ENCODE measurements around the gene ASPHD1. TPM values are rescaled to one million over a fixed set of nuclear protein-coding genes. Genes with fewer than 3 reads are reported as not detected.
A peak's percentile ranks its signal among the peaks of the same experiment; 100 is the strongest.

The ASPHD1 gene, protein sequence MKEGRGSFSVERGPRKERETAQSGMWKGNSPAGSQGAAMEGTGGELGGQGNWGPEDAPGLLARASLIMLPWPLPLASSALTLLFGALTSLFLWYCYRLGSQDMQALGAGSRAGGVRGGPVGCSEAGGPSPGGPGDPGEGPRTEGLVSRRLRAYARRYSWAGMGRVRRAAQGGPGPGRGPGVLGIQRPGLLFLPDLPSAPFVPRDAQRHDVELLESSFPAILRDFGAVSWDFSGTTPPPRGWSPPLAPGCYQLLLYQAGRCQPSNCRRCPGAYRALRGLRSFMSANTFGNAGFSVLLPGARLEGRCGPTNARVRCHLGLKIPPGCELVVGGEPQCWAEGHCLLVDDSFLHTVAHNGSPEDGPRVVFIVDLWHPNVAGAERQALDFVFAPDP
- total RNA-seq (2021; fragmentation: NEBNext Ultra II Directional; extraction: Animal tissue kit (Norgen Biotek cat#: 25700)) = 17.8 and 18.6 TPM in 2 replicates
- 14.1 and 14.5 TPM in 2 replicates for polyA plus RNA-seq (2011; rRNA removed)
- polyA plus RNA-seq (2011; cell fraction: cytosol; rRNA removed) = 11.6 TPM
- polyA plus RNA-seq (2011; cell fraction: nucleus; rRNA removed) = 14.1 TPM
- 12.6 to 24.9 TPM (median 23.4 TPM) in 4 replicates for polyA plus RNA-seq (2012, experiment 1 of 2)
- 10.3 TPM for polyA plus RNA-seq (2012, experiment 2 of 2)
- polyA plus RNA-seq (2013, experiment 1 of 2) = 10.5 TPM
- polyA plus RNA-seq (2013, experiment 2 of 2) = 10.8 TPM
- 1.0 and 1.4 TPM in 2 replicates for polyA minus RNA-seq (2011; rRNA and poly(A)+ RNA removed)
- polyA minus RNA-seq (2011; cell fraction: cytosol; rRNA and poly(A)+ RNA removed) = 5.0 TPM
- 5.7 TPM for polyA minus RNA-seq (2011; cell fraction: nucleus; rRNA and poly(A)+ RNA removed)
- long read RNA-seq, experiment 1, transcript ASPHD1-204 (4 exons, 775 nt) = major isoform, 5 of 12 reads
- long read RNA-seq, experiment 1, partial matches to known transcripts = 0 of 12 reads
- long read RNA-seq, experiment 1, other reads (novel, unspliced or antisense) = 4 of 12 reads
- long read RNA-seq, experiment 2, transcript ASPHD1-204 (4 exons, 775 nt) = major isoform, 6 of 18 reads
- long read RNA-seq, experiment 2, transcript ASPHD1-201 (3 exons, 1,584 nt) = minor isoform, 5 of 18 reads
- long read RNA-seq, experiment 2, partial matches to known transcripts = 0 of 18 reads
- long read RNA-seq, experiment 2, other reads (novel, unspliced or antisense) = 4 of 18 reads

DNA sequence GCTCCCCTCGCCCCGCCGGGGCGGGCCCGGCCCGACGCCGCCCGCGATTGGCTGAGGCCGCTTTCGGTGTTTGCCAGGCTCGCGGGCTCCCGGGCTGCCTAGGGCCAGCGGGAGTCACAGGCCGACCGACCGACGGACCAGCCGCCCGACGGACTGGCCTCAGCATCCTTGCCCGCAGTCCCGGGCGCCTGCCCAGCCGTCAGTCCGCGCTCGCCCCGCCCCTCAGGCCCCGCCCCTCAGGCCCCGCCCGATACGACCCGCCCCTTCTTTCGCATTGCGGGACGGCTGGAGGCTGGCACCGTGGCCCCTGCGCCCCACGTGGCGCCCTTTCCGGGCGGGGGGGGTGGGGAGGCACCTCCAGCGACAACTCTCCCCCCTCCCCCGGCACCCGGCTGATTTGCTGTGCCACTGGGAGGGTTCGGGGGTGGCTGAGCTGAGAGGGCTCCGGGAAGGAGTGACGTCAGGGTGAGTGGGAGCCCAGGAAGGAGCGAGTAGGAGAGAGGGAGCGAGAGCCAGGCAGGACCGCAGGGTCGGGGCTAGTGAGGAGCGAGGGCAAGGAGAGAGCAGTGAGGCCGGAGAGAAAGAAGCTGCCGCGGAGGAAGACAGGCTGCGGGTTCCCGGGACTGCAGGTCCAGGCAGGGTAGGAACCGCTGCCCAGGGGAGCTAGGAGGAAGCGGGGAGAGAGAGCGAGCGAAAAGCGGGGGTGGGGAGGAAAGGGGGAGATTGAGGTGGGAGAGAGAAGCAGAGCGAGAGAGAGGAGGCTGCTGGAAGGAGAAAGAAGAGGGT, at the start of gene ASPHD1:
TSS of gene ASPHD1 (plus strand) at position 387 of the 786 bp plus-strand sequence. CDS start 484 bp downstream, outside the sequence.
- Histone ChIP-seq H3K36me3 (ENCODE audit: control insufficient read depth in 2 of 4, insufficient read depth in 4 of 4, low read length in 3 of 4) (peaks cover 0 to 4% (median 0%) of the 10 kb centered on the region in 4 experiments; a peak in 2 of 8 replicates), H2BK12ac (ENCODE audit: low read depth, low read length) (0 out of 2 replicates have a peak within 1 kb of the TSS, but pooled peaks have one; percentile 68), H3K27me3 (replicated peaks in 1 of 4; ENCODE audit: control insufficient read depth in 3 of 4, extremely low read depth in 1 of 4, insufficient read depth in 3 of 4, low read length in 3 of 4) (no peaks in the 10 kb centered on the region), H3K9me3 (ENCODE audit: insufficient read depth in 2 of 2, low read depth in 1 of 2, low read length in 1 of 2) (no peaks in the 10 kb centered on the region), H3K9ac (replicated peaks in 1 of 4; ENCODE audit: extremely low read depth in 1 of 4, low read depth in 3 of 4, low read length in 3 of 4) (peak within 1 kb of the TSS; percentile 29 to 42 (median 34); a peak in 5 of 7 replicates), H3K23me2 (ENCODE audit: low read depth, low read length) (peaks cover 24% of the 10 kb centered on the region), H3K4me1 (replicated peaks in 1 of 4; ENCODE audit: control insufficient read depth in 3 of 4, insufficient read depth in 4 of 4, low read length in 3 of 4) (peaks cover 0 to 14% (median 3%) of the 10 kb centered on the region in 4 experiments; a peak in 6 of 7 replicates), H2BK20ac (ENCODE audit: low read length) (no peak within 1 kb of the TSS; the same call in 1 of the 2 replicates), H2BK5ac (ENCODE audit: low read depth, low read length) (peak within 1 kb of the TSS; percentile 75; the same call in 1 of the 2 replicates), H4K20me1 (replicated peaks in 1 of 2; ENCODE audit: control insufficient read depth in 1 of 2, insufficient read depth in 2 of 2, low read length in 2 of 2) (peaks cover 0 to 3% of the 10 kb centered on the region in 2 experiments), H2AK5ac (ENCODE audit: low read depth, low read length) (no peak within 1 kb of the TSS), H3K23ac (ENCODE audit: insufficient read length) (no peak within 1 kb of the TSS), H4K5ac (ENCODE audit: insufficient read length, low read depth, low read length) (peak within 1 kb of the TSS; percentile 2), H2BK120ac (replicated peaks; ENCODE audit: low read depth, low read length) (no peak within 1 kb of the TSS), H2AFZ (ENCODE audit: low read length) (peak within 1 kb of the TSS; percentile 23; the same call in 1 of the 2 replicates), H4K91ac (replicated peaks; ENCODE audit: insufficient read length, low read length) (peak within 1 kb of the TSS; percentile 65), H4K8ac (ENCODE audit: extremely low read depth, insufficient read depth, low read length) (peak within 1 kb of the TSS; percentile 62; the same call in 1 of the 2 replicates), H3K79me2 (ENCODE audit: control insufficient read depth in 1 of 2, insufficient read depth in 2 of 2, low read length in 2 of 2) (no peaks in the 10 kb centered on the region), H2BK15ac (ENCODE audit: low read length) (no peak within 1 kb of the TSS), H3K79me1 (ENCODE audit: low read depth, low read length) (0 out of 2 replicates have a peak, but pooled peaks cover 2% of the 10 kb centered on the region), H3K56ac (replicated peaks; ENCODE audit: insufficient read length, low read depth, low read length) (no peak within 1 kb of the TSS), H3K18ac (ENCODE audit: extremely low read depth, low read length) (peak within 1 kb of the TSS; percentile 83), H3K4me3 (ENCODE audit: extremely low read depth in 1 of 4, insufficient read depth in 2 of 4, low read depth in 3 of 4, low read length in 4 of 4) (peak within 1 kb of the TSS; percentile 59 to 99 (median 90)), H3K14ac (ENCODE audit: insufficient read length) (no peak within 1 kb of the TSS), H3K4me2 (ENCODE audit: insufficient read depth in 1 of 2, low read depth in 2 of 2, low read length in 2 of 2) (peak within 1 kb of the TSS; percentile 87 to 99), H3K27ac (ENCODE audit: low read depth, low read length) (peak within 1 kb of the TSS; percentile 67), H3K4ac (replicated peaks; ENCODE audit: insufficient read length, low read depth, low read length) (peak within 1 kb of the TSS; percentile 94)
- peak; percentile 25 to 89 for DNase-seq (ENCODE audit: low read depth in 1 of 2, low spot score in 2 of 2)
- POLR2A ChIA-PET (ENCODE audit: partially characterized antibody) = interaction anchor here (0.7 to 5.7 kb wide), 23 partner anchors 11 to 211 kb away, joined by 3 to 52 read pairs (median 4); partner anchors contain the start of genes ALDOA, CDIPT, KCTD13 and PRRT2
- FAIRE-seq = no peak
- CTCF ChIA-PET (ENCODE audit: partially characterized antibody) = interaction anchor here (0.6 to 2.9 kb wide), 18 partner anchors 9 to 201 kb away, joined by 3 to 14 read pairs (median 4); partner anchors contain the start of genes CDIPT, TAOK2 and TLCD3B
- 1% methylated on average over 17 of the region's 67 CpGs; no CpG with 5 or more reads in 1 of the 2 experiments for WGBS, 2 experiments (ENCODE audit: extremely low coverage in 1 of 2, insufficient coverage in 1 of 2, insufficient read length in 1 of 2, insufficient replicate concordance in 2 of 2, low coverage in 1 of 2, low lambda C conversion rate in 2 of 2, missing lambda C conversion rate in 1 of 2)
- no peak for TF ChIP-seq SUZ12 (IDR thresholded peaks at IDR 0.05; ENCODE audit: low read length)
- no peak; a peak in 1 of 4 replicates for TF ChIP-seq SIN3A (conservative IDR thresholded peaks at IDR 0.05 in 1 of 2, IDR thresholded peaks at IDR 0.05 in 1 of 2; ENCODE audit: low read depth in 1 of 2, low read length in 2 of 2)
- 0 out of 2 replicates have a peak, but pooled peaks have one; percentile 36 for TF ChIP-seq PHF8 (conservative IDR thresholded peaks at IDR 0.05; ENCODE audit: low read depth, low read length)
- TF ChIP-seq KDM5A (IDR thresholded peaks at IDR 0.05; ENCODE audit: low read length) = no peak
- TF ChIP-seq CEBPB (IDR thresholded peaks at IDR 0.05; ENCODE audit: low read depth, low read length) = no peak

Data from H1 (cell line).